H1 (cell line): ENCODE results near the gene NEURL1. TPM values are rescaled to one million over a fixed set of nuclear protein-coding genes. Genes with fewer than 3 reads are reported as not detected.

Experiments
- BRCA1 ChIP-seq: IDR thresholded peaks from 2 replicates; pipeline ENCODE4 v1.6.1; 2012; ENCODE audit warnings: low read depth, low read length, improper control_type of control experiment
- KDM5A ChIP-seq: fragments of 200-600 bp; IDR thresholded peaks from 2 replicates; pipeline ENCODE4 v1.7.1; 2012; ENCODE audit warnings: mild to moderate bottlenecking, low read length, inconsistent platforms, mixed read lengths
- POLR2A ChIP-seq, 2 experiments: IDR thresholded peaks; 1 replicate in 1 of 2; 2 replicates in 1 of 2; pipeline ENCODE4 v1.6.1; 2011; ENCODE audit warnings: low read depth in 2 of 2, low read length in 2 of 2, mild to moderate bottlenecking in 2 of 2; ENCODE audit errors: control extremely low read depth in 1 of 2
- POLR2AphosphoS5 ChIP-seq: IDR thresholded peaks from 2 replicates; pipeline ENCODE4 v1.6.1; 2011; ENCODE audit warnings: low read depth, low read length
- POU5F1 ChIP-seq: IDR thresholded peaks from 2 replicates; pipeline ENCODE4 v1.6.1; 2011; ENCODE audit warnings: low read depth, mild to moderate bottlenecking, low read length, moderate library complexity
- RFX5 ChIP-seq: IDR thresholded peaks from 2 replicates; pipeline ENCODE4 v1.6.1; 2011; ENCODE audit warnings: low read depth, low read length, improper control_type of control experiment, borderline replicate concordance
- SIRT6 ChIP-seq: IDR thresholded peaks from one replicate; pipeline ENCODE4 v1.7.1; 2012; ENCODE audit warnings: low read length, inconsistent platforms
- SIX5 ChIP-seq: IDR thresholded peaks from 2 replicates; pipeline ENCODE4 v1.6.1; 2011; ENCODE audit warnings: mild to moderate bottlenecking, low read depth, low read length
- polyA plus RNA-seq, 7 experiments: library from polyadenylated mRNA; depleted of rRNA in 3 of 7; stranded (reverse) in 5 of 7; unstranded in 2 of 7; fragments of >200 nt in 5 of 7; fragments of 200-250 nt in 2 of 7; gene quantifications; 1 replicate in 5 of 7; 2 replicates in 1 of 7; 4 replicates in 1 of 7; pipeline versions ENCODE4 v1.2.1 to v1.2.3, GENCODE V29; 2011 to 2013; ENCODE audit warnings: missing spikeins in 2 of 7, mixed read lengths in 2 of 7
- total RNA-seq: library from RNA; stranded (reverse); fragmentation: NEBNext Ultra II Directional; extraction: Animal tissue kit (Norgen Biotek cat#: 25700); gene quantifications from 2 replicates; pipeline ENCODE4 v1.2.1, GENCODE V29; 2021
- TF ChIP-seq, protein P1 (sequence below): fragments of 300-600 bp; sonication (generic); IDR thresholded peaks from 2 replicates; pipeline ENCODE4 v1.7.1; 2012; ENCODE audit warnings: low read length, moderate library complexity, mild to moderate bottlenecking, inconsistent platforms; ENCODE audit not compliant: insufficient replicate concordance
- TF ChIP-seq, protein P2 (sequence below): IDR thresholded peaks from 2 replicates; pipeline ENCODE4 v1.6.1; 2012; ENCODE audit warnings: inconsistent platforms

Gene NEURL1
- total and polyA plus RNA-seq, 2 of the 8 experiments (the other 6 are each of a cell fraction or from before 2014, with no cell fraction given), result 0.54 to 0.58 TPM

DNA sequence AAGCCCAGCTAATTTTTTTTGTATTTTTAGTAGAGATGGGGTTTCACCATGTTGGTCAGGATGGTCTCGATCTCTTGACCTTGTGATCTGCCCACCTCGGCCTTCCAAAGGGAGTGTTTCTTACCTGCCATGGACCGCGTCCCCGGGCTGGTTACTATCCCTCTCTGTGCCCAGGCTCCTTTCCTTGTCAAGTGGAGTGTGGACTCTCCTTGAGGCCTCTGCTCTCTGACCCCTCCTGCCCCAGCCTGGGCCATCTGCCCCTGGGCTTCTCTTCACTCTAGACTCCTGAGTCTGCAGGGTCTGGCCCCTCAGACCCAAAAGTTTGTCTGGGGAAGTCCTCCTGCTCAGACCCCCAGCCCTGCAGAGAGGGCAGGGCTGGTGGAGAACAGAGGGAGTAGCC lies 20.7 kb downstream of the NEURL1 start (continued):
- TF ChIP-seq, protein P1, sequence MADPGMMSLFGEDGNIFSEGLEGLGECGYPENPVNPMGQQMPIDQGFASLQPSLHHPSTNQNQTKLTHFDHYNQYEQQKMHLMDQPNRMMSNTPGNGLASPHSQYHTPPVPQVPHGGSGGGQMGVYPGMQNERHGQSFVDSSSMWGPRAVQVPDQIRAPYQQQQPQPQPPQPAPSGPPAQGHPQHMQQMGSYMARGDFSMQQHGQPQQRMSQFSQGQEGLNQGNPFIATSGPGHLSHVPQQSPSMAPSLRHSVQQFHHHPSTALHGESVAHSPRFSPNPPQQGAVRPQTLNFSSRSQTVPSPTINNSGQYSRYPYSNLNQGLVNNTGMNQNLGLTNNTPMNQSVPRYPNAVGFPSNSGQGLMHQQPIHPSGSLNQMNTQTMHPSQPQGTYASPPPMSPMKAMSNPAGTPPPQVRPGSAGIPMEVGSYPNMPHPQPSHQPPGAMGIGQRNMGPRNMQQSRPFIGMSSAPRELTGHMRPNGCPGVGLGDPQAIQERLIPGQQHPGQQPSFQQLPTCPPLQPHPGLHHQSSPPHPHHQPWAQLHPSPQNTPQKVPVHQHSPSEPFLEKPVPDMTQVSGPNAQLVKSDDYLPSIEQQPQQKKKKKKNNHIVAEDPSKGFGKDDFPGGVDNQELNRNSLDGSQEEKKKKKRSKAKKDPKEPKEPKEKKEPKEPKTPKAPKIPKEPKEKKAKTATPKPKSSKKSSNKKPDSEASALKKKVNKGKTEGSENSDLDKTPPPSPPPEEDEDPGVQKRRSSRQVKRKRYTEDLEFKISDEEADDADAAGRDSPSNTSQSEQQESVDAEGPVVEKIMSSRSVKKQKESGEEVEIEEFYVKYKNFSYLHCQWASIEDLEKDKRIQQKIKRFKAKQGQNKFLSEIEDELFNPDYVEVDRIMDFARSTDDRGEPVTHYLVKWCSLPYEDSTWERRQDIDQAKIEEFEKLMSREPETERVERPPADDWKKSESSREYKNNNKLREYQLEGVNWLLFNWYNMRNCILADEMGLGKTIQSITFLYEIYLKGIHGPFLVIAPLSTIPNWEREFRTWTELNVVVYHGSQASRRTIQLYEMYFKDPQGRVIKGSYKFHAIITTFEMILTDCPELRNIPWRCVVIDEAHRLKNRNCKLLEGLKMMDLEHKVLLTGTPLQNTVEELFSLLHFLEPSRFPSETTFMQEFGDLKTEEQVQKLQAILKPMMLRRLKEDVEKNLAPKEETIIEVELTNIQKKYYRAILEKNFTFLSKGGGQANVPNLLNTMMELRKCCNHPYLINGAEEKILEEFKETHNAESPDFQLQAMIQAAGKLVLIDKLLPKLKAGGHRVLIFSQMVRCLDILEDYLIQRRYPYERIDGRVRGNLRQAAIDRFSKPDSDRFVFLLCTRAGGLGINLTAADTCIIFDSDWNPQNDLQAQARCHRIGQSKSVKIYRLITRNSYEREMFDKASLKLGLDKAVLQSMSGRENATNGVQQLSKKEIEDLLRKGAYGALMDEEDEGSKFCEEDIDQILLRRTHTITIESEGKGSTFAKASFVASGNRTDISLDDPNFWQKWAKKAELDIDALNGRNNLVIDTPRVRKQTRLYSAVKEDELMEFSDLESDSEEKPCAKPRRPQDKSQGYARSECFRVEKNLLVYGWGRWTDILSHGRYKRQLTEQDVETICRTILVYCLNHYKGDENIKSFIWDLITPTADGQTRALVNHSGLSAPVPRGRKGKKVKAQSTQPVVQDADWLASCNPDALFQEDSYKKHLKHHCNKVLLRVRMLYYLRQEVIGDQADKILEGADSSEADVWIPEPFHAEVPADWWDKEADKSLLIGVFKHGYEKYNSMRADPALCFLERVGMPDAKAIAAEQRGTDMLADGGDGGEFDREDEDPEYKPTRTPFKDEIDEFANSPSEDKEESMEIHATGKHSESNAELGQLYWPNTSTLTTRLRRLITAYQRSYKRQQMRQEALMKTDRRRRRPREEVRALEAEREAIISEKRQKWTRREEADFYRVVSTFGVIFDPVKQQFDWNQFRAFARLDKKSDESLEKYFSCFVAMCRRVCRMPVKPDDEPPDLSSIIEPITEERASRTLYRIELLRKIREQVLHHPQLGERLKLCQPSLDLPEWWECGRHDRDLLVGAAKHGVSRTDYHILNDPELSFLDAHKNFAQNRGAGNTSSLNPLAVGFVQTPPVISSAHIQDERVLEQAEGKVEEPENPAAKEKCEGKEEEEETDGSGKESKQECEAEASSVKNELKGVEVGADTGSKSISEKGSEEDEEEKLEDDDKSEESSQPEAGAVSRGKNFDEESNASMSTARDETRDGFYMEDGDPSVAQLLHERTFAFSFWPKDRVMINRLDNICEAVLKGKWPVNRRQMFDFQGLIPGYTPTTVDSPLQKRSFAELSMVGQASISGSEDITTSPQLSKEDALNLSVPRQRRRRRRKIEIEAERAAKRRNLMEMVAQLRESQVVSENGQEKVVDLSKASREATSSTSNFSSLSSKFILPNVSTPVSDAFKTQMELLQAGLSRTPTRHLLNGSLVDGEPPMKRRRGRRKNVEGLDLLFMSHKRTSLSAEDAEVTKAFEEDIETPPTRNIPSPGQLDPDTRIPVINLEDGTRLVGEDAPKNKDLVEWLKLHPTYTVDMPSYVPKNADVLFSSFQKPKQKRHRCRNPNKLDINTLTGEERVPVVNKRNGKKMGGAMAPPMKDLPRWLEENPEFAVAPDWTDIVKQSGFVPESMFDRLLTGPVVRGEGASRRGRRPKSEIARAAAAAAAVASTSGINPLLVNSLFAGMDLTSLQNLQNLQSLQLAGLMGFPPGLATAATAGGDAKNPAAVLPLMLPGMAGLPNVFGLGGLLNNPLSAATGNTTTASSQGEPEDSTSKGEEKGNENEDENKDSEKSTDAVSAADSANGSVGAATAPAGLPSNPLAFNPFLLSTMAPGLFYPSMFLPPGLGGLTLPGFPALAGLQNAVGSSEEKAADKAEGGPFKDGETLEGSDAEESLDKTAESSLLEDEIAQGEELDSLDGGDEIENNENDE, result no peak
- no peak for TF ChIP-seq POLR2A (IDR thresholded peaks at IDR 0.05; ENCODE audit: control extremely low read depth in 1 of 2, low read depth in 2 of 2, low read length in 2 of 2)
- TF ChIP-seq SIRT6, result no peak
- TF ChIP-seq RFX5, result no peak
- TF ChIP-seq SIX5, result no peak
- TF ChIP-seq POU5F1, result no peak
- TF ChIP-seq POLR2AphosphoS5, result no peak
- no peak for TF ChIP-seq BRCA1
- no peak for TF ChIP-seq KDM5A
- TF ChIP-seq, protein P2, sequence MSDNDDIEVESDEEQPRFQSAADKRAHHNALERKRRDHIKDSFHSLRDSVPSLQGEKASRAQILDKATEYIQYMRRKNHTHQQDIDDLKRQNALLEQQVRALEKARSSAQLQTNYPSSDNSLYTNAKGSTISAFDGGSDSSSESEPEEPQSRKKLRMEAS, result no peak
